HG03064 (cell line): ENCODE results near the gene GSC2.
"Not testable (repeated sequence)": the region's sequence is repeated elsewhere in the genome, so short reads cannot be mapped to it uniquely, and the experiment has no call there.

Experiments used
- ATAC-seq: cut with Tn5 transposase; IDR thresholded peaks from one replicate; pipeline ENCODE4 v1.9.1; 2021; ENCODE audit warnings: low read depth; ENCODE audit not compliant: unreplicated experiment

The GSC2 gene

GRCh38 chr22:19164425-19164824 is 14.3 kb upstream of the GSC2 start:
- no peak for ATAC-seq

- ATAC-seq = not testable (repeated sequence)
Observed at GRCh38 chr22:19158649-19159048, 8.6 kb upstream of the GSC2 start.

DNA sequence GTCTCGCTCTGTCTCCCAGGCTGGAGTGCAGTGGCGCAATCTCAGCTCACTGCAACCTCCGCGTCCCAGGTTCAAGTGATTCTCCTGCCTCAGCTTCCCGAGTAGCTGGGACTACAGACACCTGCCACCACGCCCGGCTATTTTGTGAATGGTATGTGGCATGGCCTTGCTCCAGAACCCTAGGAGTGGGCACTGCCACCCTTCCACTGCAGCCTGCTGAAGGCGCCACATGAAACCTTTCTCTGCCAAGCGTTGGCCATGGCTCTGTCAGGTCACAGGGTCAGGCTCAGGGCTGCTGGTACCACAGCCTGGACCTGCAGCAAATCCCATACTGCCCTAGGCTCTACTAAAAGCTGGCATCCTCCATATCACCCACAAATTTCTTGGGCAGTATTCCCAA is 6.0 kb upstream of the GSC2 start:
- not testable (repeated sequence) for ATAC-seq

GRCh38 chr22:19152942-19153883 is 3.1 kb upstream of the GSC2 start:
- ATAC-seq = no peak

GRCh38 chr22:19151329-19152191 is 1.5 kb upstream of the GSC2 start:
- ATAC-seq = no peak

DNA sequence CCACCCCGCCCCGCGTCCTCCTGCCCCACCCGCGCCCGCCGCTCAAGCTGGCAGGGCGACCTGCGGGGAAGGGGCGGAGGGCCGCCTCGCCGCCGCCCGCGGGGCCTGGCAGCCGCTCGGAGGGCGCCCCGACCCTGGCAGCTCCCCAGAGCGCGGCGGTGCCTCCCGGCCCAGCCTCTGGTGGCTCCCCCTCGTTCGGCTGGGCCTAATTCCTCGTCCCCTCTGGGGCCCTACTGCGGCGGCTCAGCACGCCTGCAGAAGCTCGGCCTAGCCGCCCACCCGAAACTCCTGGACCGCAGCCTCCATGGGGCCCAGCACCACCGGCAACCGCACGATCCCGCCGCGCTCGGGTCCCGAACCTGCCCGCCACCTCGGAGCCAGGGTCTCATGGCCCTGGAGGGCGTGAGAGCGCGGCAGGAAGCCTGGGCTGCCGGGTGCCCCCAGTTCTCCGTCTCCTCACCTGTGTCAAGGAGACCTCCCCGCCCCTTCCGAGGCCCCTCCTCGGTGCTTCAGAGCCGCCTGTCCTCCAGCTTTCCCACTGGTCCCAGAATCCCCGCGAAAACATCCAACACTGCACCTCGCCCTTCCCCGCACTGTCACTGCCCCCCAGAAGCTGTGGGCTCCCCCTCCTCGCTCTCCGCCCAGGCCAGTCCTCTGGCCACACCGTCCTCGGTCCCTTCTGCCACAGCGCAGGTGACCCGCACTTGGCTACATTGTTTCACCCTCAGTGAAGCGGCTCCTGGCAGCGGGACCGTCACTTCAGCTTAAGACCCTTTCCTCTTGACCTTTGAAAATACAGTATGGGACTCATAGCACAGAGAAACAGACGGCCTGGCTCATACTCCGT is 613 bp upstream of the GSC2 start:
- ATAC-seq = no peak

DNA sequence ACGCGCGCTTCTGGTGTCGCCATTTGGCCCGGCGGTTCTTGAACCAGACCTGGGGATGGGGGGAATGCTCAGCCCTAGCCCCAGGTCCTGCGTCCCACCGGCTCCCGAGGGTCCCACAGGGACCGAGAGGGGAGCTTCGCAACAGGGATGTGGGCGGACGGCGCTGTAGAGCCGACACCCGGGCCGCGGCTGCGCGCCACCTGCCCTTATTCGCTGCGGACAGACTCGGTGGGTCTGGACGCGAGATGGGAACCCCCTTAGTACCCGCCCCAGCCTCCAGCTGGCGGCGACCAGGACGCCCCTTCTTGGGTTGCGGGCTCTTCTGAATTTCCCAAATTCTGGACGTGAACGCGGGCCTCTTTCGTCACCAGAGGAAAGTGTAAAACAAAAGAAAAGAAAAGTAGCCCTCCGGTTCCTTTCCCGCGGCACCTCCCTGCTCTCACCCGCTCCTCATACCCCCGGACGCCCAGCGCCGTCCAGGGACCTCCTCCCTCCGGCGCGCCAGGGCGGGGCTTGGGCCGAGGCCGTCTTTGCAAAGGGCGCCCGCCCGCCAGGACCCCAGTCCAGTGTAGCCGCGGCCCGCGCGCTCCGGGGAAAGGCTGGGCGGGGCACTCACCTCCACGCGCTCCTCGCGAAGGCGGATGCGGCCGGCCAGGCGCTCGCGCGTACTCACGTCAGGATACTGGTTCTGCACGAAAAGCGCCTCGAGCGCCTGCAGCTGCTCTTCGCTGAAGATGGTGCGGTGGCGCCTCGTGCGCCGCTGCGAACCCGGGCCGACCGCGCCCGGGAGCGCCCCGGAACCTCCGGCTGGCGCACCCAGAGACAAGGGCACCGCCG is 827 bp downstream of the GSC2 start:
- ATAC-seq = no peak

DNA sequence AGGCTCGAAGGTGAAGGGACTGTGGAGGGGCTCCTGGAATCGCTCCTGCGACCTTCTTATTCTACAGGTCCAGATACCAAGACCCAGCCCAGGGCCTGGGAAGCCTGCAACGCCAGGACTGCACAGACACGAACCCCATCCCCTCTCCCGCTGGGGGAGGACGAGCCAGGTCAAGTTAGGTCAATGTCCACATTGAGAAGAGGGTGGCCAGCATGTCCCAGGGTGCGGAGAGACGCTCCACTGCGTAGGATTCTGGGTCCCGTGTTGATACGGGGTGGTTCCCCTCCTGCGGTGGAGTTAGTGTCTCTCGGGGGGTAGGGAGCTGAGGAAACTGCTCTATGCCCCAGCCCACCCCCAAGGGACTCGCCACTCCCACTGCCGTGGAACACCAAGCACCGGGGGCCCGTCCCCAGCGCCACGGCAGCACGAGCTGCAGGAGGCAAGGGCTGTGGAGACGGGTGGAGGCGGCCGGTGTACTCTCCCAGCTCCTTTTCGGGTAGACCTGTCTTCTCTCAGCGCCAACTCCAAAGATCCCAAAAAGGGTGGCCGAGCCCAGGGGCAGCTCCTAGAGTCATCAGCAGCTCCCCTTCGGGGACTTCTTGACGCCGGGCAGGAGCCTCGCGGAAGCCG is 1.6 kb downstream of the GSC2 start:
- ATAC-seq = no peak

GRCh38 chr22:19147195-19147780 is 2.8 kb downstream of the GSC2 start:
- ATAC-seq = no peak

DNA sequence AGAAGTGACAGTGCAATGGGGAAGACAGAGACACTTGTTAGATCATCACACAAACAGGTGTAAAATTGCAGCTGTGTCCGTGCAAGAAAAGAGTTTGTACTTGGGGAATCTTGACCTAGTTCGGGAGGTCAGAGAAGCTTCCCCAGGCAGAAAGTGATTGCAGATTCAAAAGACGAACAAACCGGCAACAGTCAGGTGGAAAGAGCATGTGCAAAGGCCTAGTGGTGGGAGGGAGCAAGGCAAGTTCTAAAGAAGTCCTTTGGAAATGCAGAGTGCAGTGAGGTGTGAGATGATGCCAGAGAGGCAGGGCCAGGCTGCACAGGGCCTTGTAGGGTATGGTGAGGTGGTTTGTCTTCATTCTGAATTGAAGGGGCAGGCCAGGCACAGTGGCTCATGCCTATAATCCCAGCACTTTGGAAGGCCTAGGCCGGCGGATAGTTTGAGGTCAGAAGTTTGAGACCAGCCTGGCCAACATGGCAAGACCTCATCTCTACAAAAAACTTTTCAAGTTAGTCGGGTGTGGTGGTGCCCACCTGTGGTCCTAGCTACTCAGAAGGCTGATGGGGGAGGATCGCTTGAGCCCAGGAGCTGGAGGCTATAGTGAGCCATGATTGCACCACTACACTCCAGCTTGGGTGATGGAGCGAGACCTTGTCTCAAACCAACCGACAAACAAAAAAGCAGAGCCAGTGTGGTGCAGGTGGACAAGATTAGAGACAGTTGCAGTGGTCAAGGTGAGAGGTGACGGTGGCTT is 3.7 kb downstream of the GSC2 start:
- no peak for ATAC-seq

- ATAC-seq = no peak
Observed at GRCh38 chr22:19143967-19144400, 6.1 kb downstream of the GSC2 start.

- no peak for ATAC-seq
Observed at GRCh38 chr22:19143212-19143611, 6.9 kb downstream of the GSC2 start.

GRCh38 chr22:19142394-19142793 is 7.7 kb downstream of the GSC2 start:
- ATAC-seq = no peak

GRCh38 chr22:19139974-19140373 is 10.1 kb downstream of the GSC2 start:
- ATAC-seq = no peak

DNA sequence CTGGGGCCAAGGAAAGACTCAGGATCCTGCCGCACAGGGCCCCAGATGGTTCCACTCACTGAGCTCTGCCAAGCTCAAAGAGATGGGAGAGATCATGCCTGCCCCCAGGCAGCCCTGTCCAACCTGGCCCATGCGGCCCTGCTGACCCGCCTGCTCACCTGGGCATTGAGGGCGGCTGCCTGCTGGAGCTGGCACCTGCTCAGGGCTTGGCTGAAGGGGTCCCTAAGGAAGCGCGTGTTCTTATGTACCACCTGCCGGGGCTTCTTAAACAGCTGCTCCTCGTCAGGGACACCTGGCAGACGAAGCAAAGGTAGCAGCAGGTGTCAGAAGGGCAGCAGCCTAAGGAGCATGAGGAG is 11.1 kb downstream of the GSC2 start:
- no peak for ATAC-seq

DNA sequence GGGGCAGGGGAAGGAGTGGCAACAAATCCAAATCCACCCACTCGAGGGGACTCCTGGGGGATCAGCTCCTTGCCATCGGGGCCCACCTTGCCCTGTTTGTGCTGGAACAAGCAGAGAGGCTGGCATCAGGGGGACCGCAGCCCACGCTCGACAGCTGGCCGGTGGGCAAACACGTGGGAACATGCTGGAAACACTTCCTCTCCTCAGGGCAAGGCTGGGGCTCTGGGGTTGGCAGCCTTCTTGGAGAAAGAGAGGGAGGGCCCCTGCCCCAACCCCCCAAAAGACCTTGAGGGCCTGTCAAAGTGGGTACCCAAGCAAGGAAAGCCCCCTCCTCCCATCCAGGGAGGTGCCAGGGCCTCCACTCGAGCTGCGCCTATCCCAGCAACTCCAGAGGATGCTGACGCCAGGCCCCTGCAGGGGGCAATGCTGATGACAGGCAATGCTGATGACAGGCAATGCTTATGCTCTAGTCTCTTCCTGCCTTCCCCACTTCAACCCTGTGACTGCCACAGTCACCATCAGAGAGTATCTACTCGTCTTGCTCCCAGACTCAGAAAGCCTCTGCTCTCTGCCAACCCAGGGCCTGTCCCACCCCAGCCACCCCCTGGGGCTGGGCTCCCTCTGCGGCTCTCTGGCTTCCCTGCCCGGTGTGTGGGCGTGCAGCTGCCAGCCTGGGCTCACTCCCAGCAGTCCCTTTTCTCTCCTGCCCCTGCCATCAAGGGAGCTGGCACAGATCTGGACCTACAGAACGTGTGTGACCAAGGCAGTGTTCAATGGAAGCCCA is 11.7 kb downstream of the GSC2 start:
- ATAC-seq = no peak

DNA sequence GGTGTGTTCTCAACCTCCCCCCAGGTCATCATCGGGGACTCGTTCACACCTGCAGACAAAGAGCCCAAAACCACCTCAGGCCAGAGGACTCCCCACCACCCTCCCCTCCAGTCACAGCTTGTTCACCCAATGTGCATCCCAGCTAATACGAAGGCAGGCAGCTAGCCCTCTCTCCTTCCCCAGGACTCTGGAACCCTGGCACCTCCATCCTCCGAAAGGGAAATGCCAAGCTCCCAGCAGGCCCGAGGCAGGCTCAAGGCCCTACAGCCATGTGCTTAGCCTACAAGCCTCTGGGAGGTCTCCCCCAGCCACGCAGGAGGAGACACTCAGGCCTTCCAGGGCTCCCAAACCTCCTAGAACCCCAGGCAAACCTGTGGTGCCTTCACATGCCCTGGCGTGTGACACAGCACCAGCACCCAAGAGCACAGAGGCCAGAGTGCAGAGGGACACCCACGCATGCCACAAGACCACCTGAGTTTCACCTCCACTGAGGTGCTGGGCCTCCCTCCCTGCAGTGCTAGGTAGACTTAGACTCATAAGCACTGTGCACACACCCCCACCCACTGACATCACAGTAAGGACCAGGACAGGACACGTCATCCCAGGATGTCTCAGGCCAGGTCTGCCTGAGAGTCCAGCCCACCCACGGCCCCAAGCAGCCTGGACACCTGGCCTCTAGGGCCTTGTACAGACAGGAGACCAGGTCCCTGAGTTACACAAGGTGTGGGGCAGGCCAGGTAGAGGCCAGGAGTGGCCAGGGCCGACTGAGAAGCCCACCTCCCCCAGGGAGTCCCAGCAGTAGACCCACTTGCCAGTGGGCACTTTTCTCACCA is 12.5 kb downstream of the GSC2 start:
- ATAC-seq = no peak
